Mesenchymal stem cell (in vitro differentiated cells and primary cell): ENCODE data around the gene RPA4.

Experiments used
- DNase-seq: peaks from one replicate; pipeline ENCODE4 v3.0.0-alpha.2; 2013
- H2AFZ ChIP-seq: one replicate; pipeline ENCODE4 v1.6.1; 2013; ENCODE audit warnings: low read depth, mild to moderate bottlenecking, control low read depth, inconsistent platforms, low read length, moderate library complexity
- H2AK5ac ChIP-seq: 2 replicates; pipeline ENCODE4 v1.6.1; 2013; ENCODE audit warnings: low read length, moderate library complexity, mild to moderate bottlenecking, inconsistent platforms; ENCODE audit not compliant: severe bottlenecking
- H2BK120ac ChIP-seq: one replicate; pipeline ENCODE4 v1.6.1; 2013; ENCODE audit warnings: low read depth, mild to moderate bottlenecking, inconsistent platforms, low read length, moderate library complexity
- H2BK12ac ChIP-seq, 2 experiments: one replicate each; pipeline ENCODE4 v1.6.1; 2013; ENCODE audit warnings: inconsistent platforms in 2 of 2, low read length in 2 of 2, mild to moderate bottlenecking in 2 of 2, moderate library complexity in 2 of 2, control low read depth in 1 of 2
- H2BK15ac ChIP-seq: one replicate; pipeline ENCODE4 v1.6.1; 2013; ENCODE audit warnings: mild to moderate bottlenecking, low read depth, inconsistent platforms; ENCODE audit not compliant: poor library complexity, severe bottlenecking
- H2BK5ac ChIP-seq: 2 replicates; pipeline ENCODE4 v1.6.1; 2013; ENCODE audit warnings: low read depth, mild to moderate bottlenecking, low read length, control low read depth, inconsistent platforms; ENCODE audit not compliant: poor library complexity, severe bottlenecking
- H3K14ac ChIP-seq, 2 experiments: one replicate each; pipeline ENCODE4 v1.6.1; 2013; ENCODE audit warnings: inconsistent platforms in 2 of 2, low read length in 2 of 2, control low read depth in 1 of 2, mild to moderate bottlenecking in 1 of 2, moderate library complexity in 1 of 2
- H3K18ac ChIP-seq, 2 experiments: one replicate each; pipeline ENCODE4 v1.6.1; 2013; ENCODE audit warnings: inconsistent platforms in 2 of 2, low read length in 2 of 2, control low read depth in 1 of 2, low read depth in 1 of 2, mild to moderate bottlenecking in 1 of 2
- H3K23ac ChIP-seq, 2 experiments: one replicate each; pipeline ENCODE4 v1.6.1; 2013; ENCODE audit warnings: inconsistent platforms in 2 of 2, low read length in 2 of 2, mild to moderate bottlenecking in 2 of 2, moderate library complexity in 2 of 2, control low read depth in 1 of 2
- H3K27ac ChIP-seq: 2 replicates; pipeline ENCODE4 v1.5.1; 2013; ENCODE audit warnings: mild to moderate bottlenecking, moderate library complexity, low read length, control low read depth, inconsistent platforms; ENCODE audit not compliant: poor library complexity, severe bottlenecking
- H3K27me3 ChIP-seq, 2 experiments: 2 replicates each; pipeline versions ENCODE4 v1.6.1 to v1.7.0; 2013; ENCODE audit warnings: low read length in 2 of 2, mild to moderate bottlenecking in 2 of 2, moderate library complexity in 2 of 2, control low read depth in 1 of 2, inconsistent platforms in 1 of 2; ENCODE audit not compliant: control insufficient read depth in 1 of 2, insufficient read depth in 1 of 2
- H3K36me3 ChIP-seq, 2 experiments: 2 replicates each; pipeline versions ENCODE4 v1.6.1 to v1.7.0; 2013; ENCODE audit warnings: low read length in 2 of 2, control low read depth in 1 of 2, inconsistent platforms in 1 of 2, low read depth in 1 of 2, mild to moderate bottlenecking in 1 of 2; ENCODE audit not compliant: insufficient read depth in 2 of 2, control insufficient read depth in 1 of 2
- H3K4ac ChIP-seq, 2 experiments: one replicate each; pipeline ENCODE4 v1.6.1; 2013; ENCODE audit warnings: inconsistent platforms in 2 of 2, low read length in 2 of 2, mild to moderate bottlenecking in 2 of 2, moderate library complexity in 2 of 2, control low read depth in 1 of 2, low read depth in 1 of 2
- H3K4me1 ChIP-seq: 2 replicates; pipeline ENCODE4 v1.6.1; 2013; ENCODE audit warnings: low read depth, low read length, control low read depth; ENCODE audit not compliant: control insufficient read depth, insufficient read depth
- H3K4me2 ChIP-seq: 2 replicates; pipeline ENCODE4 v1.6.1; 2013; ENCODE audit warnings: low read length, mild to moderate bottlenecking, inconsistent platforms; ENCODE audit not compliant: poor library complexity, severe bottlenecking
- H3K4me3 ChIP-seq, 2 experiments: 2 replicates each; pipeline versions ENCODE4 v1.5.1 to v1.7.0; 2013; ENCODE audit warnings: low read length in 2 of 2, mild to moderate bottlenecking in 2 of 2, control low read depth in 1 of 2, low read depth in 1 of 2; ENCODE audit not compliant: insufficient read depth in 1 of 2
- H3K79me1 ChIP-seq: replicated peaks from 2 replicates; pipeline ENCODE4 v1.6.1; 2013; ENCODE audit warnings: mild to moderate bottlenecking, control low read depth, low read length, inconsistent platforms; ENCODE audit not compliant: poor library complexity, severe bottlenecking
- H3K9ac ChIP-seq: 2 replicates; pipeline ENCODE4 v1.7.0; 2013; ENCODE audit warnings: mild to moderate bottlenecking, low read length, moderate library complexity
- H3K9me3 ChIP-seq: 2 replicates; pipeline ENCODE4 v1.7.0; 2013; ENCODE audit warnings: mild to moderate bottlenecking, low read length; ENCODE audit not compliant: control insufficient read depth
- H4K8ac ChIP-seq: one replicate; pipeline ENCODE4 v1.6.1; 2013; ENCODE audit warnings: inconsistent platforms, mild to moderate bottlenecking, low read length, moderate library complexity
- H4K91ac ChIP-seq: one replicate; pipeline ENCODE4 v1.6.1; 2013; ENCODE audit warnings: mild to moderate bottlenecking, low read length, inconsistent platforms

Gene RPA4

GRCh38 chrX:96929036-96929435, 45.3 kb downstream of the RPA4 start:
- Histone ChIP-seq H3K4me1 (no peaks in the 10 kb centered on the region), H2BK120ac (no peak overlapping the region), H3K27ac (no peak overlapping the region), H3K9me3 (no peaks in the 10 kb centered on the region), H3K9ac (no peak overlapping the region), H3K4ac (no peak overlapping the region), H3K4me2 (no peak overlapping the region), H3K79me1 (no peaks in the 10 kb centered on the region), H3K14ac (no peak overlapping the region), H2BK15ac (no peak overlapping the region), H3K27me3 (no peaks in the 10 kb centered on the region), H3K23ac (no peak overlapping the region), H3K18ac (no peak overlapping the region), H3K4me3 (no peak overlapping the region), H2BK12ac (no peak overlapping the region), H3K36me3 (no peaks in the 10 kb centered on the region), H4K91ac (no peak overlapping the region), H2AFZ (no peak overlapping the region), H4K8ac (no peak overlapping the region), H2BK5ac (no peak overlapping the region), H2AK5ac (no peak overlapping the region)
- DNase-seq: no peak
